GM21515 (cell line): ENCODE results near the gene NTNG2.
"Not testable (repeated sequence)": the region's sequence is repeated elsewhere in the genome, so short reads cannot be mapped to it uniquely, and the experiment has no call there.

ENCODE experiments used
- ATAC-seq: cut with Tn5 transposase; IDR thresholded peaks from one replicate; pipeline ENCODE4 v1.9.1; 2021; ENCODE audit not compliant: unreplicated experiment

NTNG2 gene

GRCh38 chr9:132249123-132249522 is 87.3 kb downstream of the NTNG2 start:
- no peak for ATAC-seq

- ATAC-seq, result no peak
Observed at GRCh38 chr9:132249690-132250089, 87.8 kb downstream of the NTNG2 start.

- no peak for ATAC-seq
Observed at GRCh38 chr9:132250324-132251262, 88.7 kb downstream of the NTNG2 start.

GRCh38 chr9:132260846-132261245 is 99.0 kb downstream of the NTNG2 start:
- no peak for ATAC-seq

- no peak for ATAC-seq
Observed at GRCh38 chr9:132266017-132266416, 104.2 kb downstream of the NTNG2 start.

GRCh38 chr9:132267660-132268059 is 105.8 kb downstream of the NTNG2 start:
- no peak for ATAC-seq

- no peak for ATAC-seq
Observed at GRCh38 chr9:132268725-132269352, 107.0 kb downstream of the NTNG2 start.

- not testable (repeated sequence) for ATAC-seq
Observed at GRCh38 chr9:132269704-132270516, 108.1 kb downstream of the NTNG2 start.

- ATAC-seq, result no peak
Observed at GRCh38 chr9:132274861-132275260, 113.0 kb downstream of the NTNG2 start.

GRCh38 chr9:132283165-132283564 is 121.3 kb downstream of the NTNG2 start:
- ATAC-seq, result no peak

GRCh38 chr9:132283863-132284262 is 122.0 kb downstream of the NTNG2 start:
- ATAC-seq, result no peak

- ATAC-seq, result no peak
Observed at GRCh38 chr9:132287256-132287760, 125.5 kb downstream of the NTNG2 start.

- no peak for ATAC-seq
Observed at GRCh38 chr9:132288361-132288760, 126.5 kb downstream of the NTNG2 start.

- ATAC-seq, result no peak
Observed at GRCh38 chr9:132288966-132289365, 127.1 kb downstream of the NTNG2 start.

- ATAC-seq, result no peak
Observed at GRCh38 chr9:132293145-132293721, 131.4 kb downstream of the NTNG2 start.
